PC-3 (cell line): ENCODE results near the gene RGS17. TPM values are rescaled to one million over a fixed set of nuclear protein-coding genes. Genes with fewer than 3 reads are reported as not detected.

ENCODE experiments used
- ATAC-seq: fragments of 200-7000 bp; cut with Tn5 transposase; 2 replicates; pipeline ENCODE4 v1.9.1; 2020; ENCODE audit warnings: mild to moderate bottlenecking, moderate library complexity
- BruUV-seq: library from RNA; stranded (reverse); fragments of 400-500 nt; replicated peaks from 2 replicates; lab custom pipeline; 2021; lab: Mats Ljungman, UMichigan
- CTCF ChIA-PET: fragments of 300-600 bp; sonication (Branson Sonifier 250); formaldehyde crosslinking; loops from one replicate; lab custom pipeline; 2022; ENCODE audit warnings: antibody characterized with exemption; lab: Charles Lee
- POLR2A ChIA-PET: fragments of 300-600 bp; sonication (Branson Sonifier 250); formaldehyde crosslinking; loops from one replicate; lab custom pipeline; 2022; ENCODE audit warnings: antibody characterized with exemption; ENCODE audit not compliant: unreplicated experiment; lab: Charles Lee
- DNase-seq: peaks from one replicate; pipeline ENCODE4 v3.0.0-alpha.2; 2015
- H2AFZ ChIP-seq: fragments of 300-600 bp; sonication (generic); 2 replicates; pipeline ENCODE4 v1.6.0; 2016; ENCODE audit warnings: antibody characterized with exemption, low read length
- H3F3A ChIP-seq: fragments of 300-600 bp; sonication (generic); one replicate; pipeline ENCODE4 v1.6.0; 2017; ENCODE audit warnings: antibody characterized with exemption, low read length, control low read depth, mild to moderate bottlenecking; ENCODE audit not compliant: unreplicated experiment
- H3K27ac ChIP-seq: fragments of 300-600 bp; sonication (generic); 2 replicates; pipeline ENCODE4 v1.5.1; 2016; ENCODE audit warnings: mild to moderate bottlenecking, low read length
- H3K27me3 ChIP-seq: fragments of 300-600 bp; sonication (generic); 2 replicates; pipeline ENCODE4 v1.6.1; 2016; ENCODE audit warnings: low read length, mixed read lengths
- H3K36me3 ChIP-seq: fragments of 300-600 bp; sonication (generic); 2 replicates; pipeline ENCODE4 v1.6.1; 2016; ENCODE audit warnings: low read depth, mixed run types, low read length, mixed read lengths
- H3K4me1 ChIP-seq: fragments of 300-600 bp; sonication (generic); 2 replicates; pipeline ENCODE4 v1.5.1; 2016; ENCODE audit warnings: low read length; ENCODE audit not compliant: insufficient read depth
- H3K4me2 ChIP-seq: fragments of 300-600 bp; sonication (generic); 2 replicates; pipeline ENCODE4 v1.6.0; 2016; ENCODE audit warnings: low read length
- H3K4me3 ChIP-seq: fragments of 300-600 bp; sonication (generic); 2 replicates; pipeline ENCODE4 v1.5.1; 2016; ENCODE audit warnings: mild to moderate bottlenecking, low read length, mixed read lengths
- H3K79me2 ChIP-seq: fragments of 300-600 bp; sonication (generic); 2 replicates; pipeline ENCODE4 v1.6.1; 2017; ENCODE audit warnings: low read length, mixed read lengths
- H3K9ac ChIP-seq: fragments of 300-600 bp; sonication (generic); 2 replicates; pipeline ENCODE4 v1.6.0; 2016; ENCODE audit warnings: mild to moderate bottlenecking, low read length
- H3K9me2 ChIP-seq: fragments of 300-600 bp; sonication (generic); replicated peaks from 2 replicates; pipeline ENCODE4 v1.6.1; 2016; ENCODE audit warnings: mixed run types, low read length, mixed read lengths
- H3K9me3 ChIP-seq: fragments of 300-600 bp; sonication (generic); 2 replicates; pipeline ENCODE4 v1.6.1; 2016; ENCODE audit warnings: low read length, mixed read lengths
- H4K20me1 ChIP-seq: fragments of 300-600 bp; sonication (generic); 2 replicates; pipeline ENCODE4 v1.6.1; 2016; ENCODE audit warnings: low read length, mixed read lengths
- EZH2 ChIP-seq: fragments of 300-600 bp; sonication (generic); IDR thresholded peaks from one replicate; pipeline ENCODE4 v1.6.1; 2017; ENCODE audit warnings: antibody characterized with exemption, mild to moderate bottlenecking, low read length; ENCODE audit not compliant: unreplicated experiment
- EZH2phosphoT487 ChIP-seq: fragments of 300-600 bp; sonication (generic); IDR thresholded peaks from 2 replicates; pipeline ENCODE4 v1.6.1; 2018; ENCODE audit warnings: mild to moderate bottlenecking, antibody characterized with exemption, low read length, borderline replicate concordance
- intact Hi-C: fragments of 100-400 bp; cut with micrococcal nuclease; formaldehyde crosslinking; loops from 2 replicates; pipeline ENCODE4 v1.9.0; 2023
- total RNA-seq: library from RNA; depleted of rRNA; stranded (reverse); fragments of >200 nt; gene quantifications from 2 replicates; pipeline ENCODE4 v1.2.3, GENCODE V29; 2014
- TF ChIP-seq, protein P1 (sequence below): fragments of 300-600 bp; sonication (generic); conservative IDR thresholded peaks from 2 replicates; pipeline ENCODE4 v1.5.1; 2017; ENCODE audit warnings: antibody characterized with exemption, low read depth, mild to moderate bottlenecking, low read length

The RGS17 gene
- total RNA-seq, 1 experiment from 2014 or later, result 1.4 TPM

DNA sequence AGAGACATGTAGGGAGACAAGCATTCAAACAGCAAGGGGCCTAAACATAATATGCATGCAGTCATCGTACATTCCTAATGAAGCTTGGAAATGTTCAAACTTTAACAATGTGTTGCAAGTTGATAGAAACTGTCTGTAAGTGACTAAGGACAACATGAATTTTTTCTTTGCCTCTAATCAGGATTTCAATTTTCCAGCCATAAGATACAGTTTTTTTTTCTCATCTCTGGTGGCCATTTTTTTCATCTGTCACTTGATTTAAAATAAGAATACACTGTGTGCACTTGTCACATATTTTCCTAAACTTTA lies 106.4 kb downstream of the RGS17 start:
- Histone ChIP-seq H2AFZ (no peak overlapping the region), H4K20me1 (no peaks in the 10 kb centered on the region), H3K36me3 (no peaks in the 10 kb centered on the region), H3K9ac (no peak overlapping the region), H3F3A (no peaks in the 10 kb centered on the region), H3K4me1 (0 out of 2 replicates have a peak, but pooled peaks cover 2% of the 10 kb centered on the region), H3K4me3 (no peak overlapping the region), H3K27ac (no peak overlapping the region), H3K9me2 (no peaks in the 10 kb centered on the region), H3K9me3 (no peaks in the 10 kb centered on the region), H3K27me3 (no peaks in the 10 kb centered on the region), H3K4me2 (no peak overlapping the region), H3K79me2 (no peaks in the 10 kb centered on the region)
- CTCF ChIA-PET, result no interaction called here
- POLR2A ChIA-PET, result no interaction called here
- intact Hi-C loops, result loop anchor here (1.0 to 2.0 kb wide), 3 partner anchors 21 to 160 kb away; no protein-coding TSS in a partner anchor
- no TSS peak for BruUV-seq
- DNase-seq (no peak), ATAC-seq (no peak)
- no peak for TF ChIP-seq EZH2
- TF ChIP-seq, protein P1, sequence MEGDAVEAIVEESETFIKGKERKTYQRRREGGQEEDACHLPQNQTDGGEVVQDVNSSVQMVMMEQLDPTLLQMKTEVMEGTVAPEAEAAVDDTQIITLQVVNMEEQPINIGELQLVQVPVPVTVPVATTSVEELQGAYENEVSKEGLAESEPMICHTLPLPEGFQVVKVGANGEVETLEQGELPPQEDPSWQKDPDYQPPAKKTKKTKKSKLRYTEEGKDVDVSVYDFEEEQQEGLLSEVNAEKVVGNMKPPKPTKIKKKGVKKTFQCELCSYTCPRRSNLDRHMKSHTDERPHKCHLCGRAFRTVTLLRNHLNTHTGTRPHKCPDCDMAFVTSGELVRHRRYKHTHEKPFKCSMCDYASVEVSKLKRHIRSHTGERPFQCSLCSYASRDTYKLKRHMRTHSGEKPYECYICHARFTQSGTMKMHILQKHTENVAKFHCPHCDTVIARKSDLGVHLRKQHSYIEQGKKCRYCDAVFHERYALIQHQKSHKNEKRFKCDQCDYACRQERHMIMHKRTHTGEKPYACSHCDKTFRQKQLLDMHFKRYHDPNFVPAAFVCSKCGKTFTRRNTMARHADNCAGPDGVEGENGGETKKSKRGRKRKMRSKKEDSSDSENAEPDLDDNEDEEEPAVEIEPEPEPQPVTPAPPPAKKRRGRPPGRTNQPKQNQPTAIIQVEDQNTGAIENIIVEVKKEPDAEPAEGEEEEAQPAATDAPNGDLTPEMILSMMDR, result no peak
- no peak for TF ChIP-seq EZH2phosphoT487

DNA sequence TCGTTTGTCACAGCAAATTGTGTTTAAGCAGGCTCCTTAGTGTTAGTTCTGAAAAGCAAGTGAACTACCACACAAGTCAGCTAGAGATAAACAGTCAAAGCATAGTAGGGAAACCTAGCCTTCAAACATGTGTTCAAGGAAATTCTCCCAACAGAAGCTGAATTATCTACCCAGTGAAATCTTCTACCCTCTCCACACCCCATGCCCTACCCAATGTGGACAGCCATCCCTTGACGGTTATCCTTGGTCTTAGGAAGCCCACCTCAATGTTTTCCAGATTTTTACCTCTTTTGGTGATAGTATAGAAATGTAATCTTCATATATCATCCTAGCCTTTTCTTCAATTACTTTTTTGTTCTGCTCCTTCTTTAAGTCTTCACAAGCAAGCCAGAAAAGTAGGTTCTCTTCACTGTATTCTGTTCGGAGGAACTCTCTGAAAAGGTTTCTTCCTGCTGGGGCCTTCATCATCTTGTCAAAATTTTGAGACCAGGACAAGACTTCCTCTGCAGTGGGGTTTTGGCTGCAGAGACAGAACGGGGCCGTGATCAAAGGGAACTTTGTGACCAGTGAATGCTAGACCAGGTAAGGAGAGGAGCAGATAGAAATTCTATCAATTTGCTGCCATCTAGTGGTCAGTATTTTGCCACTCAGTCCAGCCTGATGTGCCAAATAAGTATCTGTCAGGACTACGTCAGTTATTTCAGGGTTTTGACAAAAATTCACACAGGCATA lies 106.9 kb downstream of the RGS17 start:
- H3K27me3 ChIP-seq, result no peaks in the 10 kb centered on the region
- ChIA-PET POLR2A (no interaction called here), CTCF (no interaction called here)
- no peaks in the 10 kb centered on the region for H4K20me1 ChIP-seq
- peak; percentile 82 for DNase-seq
- no peak overlapping the region for H3K27ac ChIP-seq
- no peak overlapping the region for H2AFZ ChIP-seq
- no peak overlapping the region for H3K4me2 ChIP-seq
- H3K9ac ChIP-seq, result no peak overlapping the region
- no peaks in the 10 kb centered on the region for H3K36me3 ChIP-seq
- intact Hi-C loops, result loop anchor here (1.0 to 2.0 kb wide), 3 partner anchors 21 to 159 kb away; no protein-coding TSS in a partner anchor
- H3K79me2 ChIP-seq, result no peaks in the 10 kb centered on the region
- TF ChIP-seq EZH2phosphoT487, result no peak
- TF ChIP-seq, protein P1, result peak; percentile 74
- TF ChIP-seq EZH2, result no peak
- ATAC-seq, result peak; percentile 96
- H3K4me3 ChIP-seq, result no peak overlapping the region
- no peaks in the 10 kb centered on the region for H3F3A ChIP-seq
- no TSS peak for BruUV-seq
- H3K9me2 ChIP-seq, result no peaks in the 10 kb centered on the region
- H3K9me3 ChIP-seq, result no peaks in the 10 kb centered on the region
- 0 out of 2 replicates have a peak, but pooled peaks cover 2% of the 10 kb centered on the region for H3K4me1 ChIP-seq

DNA sequence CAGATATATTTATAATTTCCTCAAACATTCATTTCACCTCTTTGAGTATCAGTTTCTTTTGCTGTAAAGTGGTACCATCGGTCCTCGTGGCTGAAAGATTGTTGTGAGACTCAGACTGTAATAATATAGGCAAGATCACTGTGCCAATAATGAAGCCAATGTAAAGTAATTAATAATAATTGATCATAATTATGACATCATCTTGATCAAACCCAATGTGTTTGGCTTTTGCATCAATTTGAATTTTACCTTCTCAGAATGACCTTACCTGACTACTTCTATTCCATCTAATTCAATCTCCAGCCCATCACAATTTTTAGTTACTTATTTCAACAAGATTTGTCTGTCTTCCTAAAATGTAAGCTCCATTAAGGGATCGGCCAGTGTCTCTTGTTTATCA lies 112.7 kb downstream of the RGS17 start:
- Histone ChIP-seq H3K79me2 (no peaks in the 10 kb centered on the region), H3K36me3 (no peaks in the 10 kb centered on the region), H3K27me3 (no peaks in the 10 kb centered on the region), H3K9me3 (no peaks in the 10 kb centered on the region), H3K9ac (no peak overlapping the region), H3K9me2 (no peaks in the 10 kb centered on the region), H3K4me3 (no peak overlapping the region), H3K4me1 (no peaks in the 10 kb centered on the region), H3K27ac (no peak overlapping the region), H3K4me2 (no peak overlapping the region), H4K20me1 (no peaks in the 10 kb centered on the region), H2AFZ (no peak overlapping the region), H3F3A (no peaks in the 10 kb centered on the region)
- no TSS peak for BruUV-seq
- TF ChIP-seq EZH2 (no peak), EZH2phosphoT487 (no peak)
- TF ChIP-seq, protein P1, result no peak
- intact Hi-C loops, result no loop called here
- CTCF ChIA-PET, result no interaction called here
- POLR2A ChIA-PET, result no interaction called here
- ATAC-seq (no peak), DNase-seq (no peak)
